Anterior cingulate cortex (tissue), 58 donors: ENCODE results near the gene SIL1.

ENCODE experiments used
- DNase-seq, 58 donors: peaks; one replicate each; lab custom pipeline; 2025; lab: John Stamatoyannopoulos, UW

The SIL1 gene

DNA sequence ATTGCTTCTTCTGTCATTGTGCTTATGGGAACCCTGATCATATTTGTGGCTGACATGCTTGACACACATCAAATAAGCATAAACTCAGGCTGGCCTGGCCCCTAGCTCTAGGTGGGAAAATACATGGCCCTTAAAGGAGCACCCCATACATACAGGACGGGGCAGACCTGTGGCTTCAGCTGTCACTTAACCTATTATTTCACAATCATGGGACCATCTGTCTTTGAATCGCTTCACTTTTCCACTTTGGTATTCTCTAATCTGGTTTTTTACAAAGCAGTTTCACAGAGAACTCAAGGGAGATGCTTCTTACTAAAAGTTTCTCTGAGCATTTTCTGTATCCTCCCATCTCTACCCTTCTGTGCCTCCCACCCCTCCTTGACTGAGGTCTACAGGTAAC is 288.4 kb downstream of the SIL1 start:
- DNase-seq, result no peak

DNA sequence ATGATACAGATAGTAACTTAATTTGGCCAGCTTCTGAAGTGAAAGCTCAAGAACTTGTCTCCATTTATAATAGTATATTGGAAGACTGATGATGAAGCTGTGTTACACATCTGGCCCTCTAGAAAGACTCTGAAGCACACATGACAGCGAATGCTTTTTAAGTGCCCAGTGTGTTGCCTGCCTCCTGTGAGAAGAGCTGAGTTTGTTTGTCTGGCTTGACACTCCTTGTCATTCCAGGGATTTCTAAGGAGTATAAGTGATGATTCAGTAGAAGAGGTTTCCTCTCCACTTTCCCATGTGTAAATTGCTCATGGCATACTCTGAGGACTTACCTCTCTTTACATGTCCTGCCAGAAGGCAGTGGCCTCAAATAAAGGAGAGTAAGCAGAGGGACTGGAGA is 292.6 kb downstream of the SIL1 start:
- no peak for DNase-seq

GRCh38 chr5:138903130-138903775 is 294.9 kb downstream of the SIL1 start:
- DNase-seq, result no peak

DNA sequence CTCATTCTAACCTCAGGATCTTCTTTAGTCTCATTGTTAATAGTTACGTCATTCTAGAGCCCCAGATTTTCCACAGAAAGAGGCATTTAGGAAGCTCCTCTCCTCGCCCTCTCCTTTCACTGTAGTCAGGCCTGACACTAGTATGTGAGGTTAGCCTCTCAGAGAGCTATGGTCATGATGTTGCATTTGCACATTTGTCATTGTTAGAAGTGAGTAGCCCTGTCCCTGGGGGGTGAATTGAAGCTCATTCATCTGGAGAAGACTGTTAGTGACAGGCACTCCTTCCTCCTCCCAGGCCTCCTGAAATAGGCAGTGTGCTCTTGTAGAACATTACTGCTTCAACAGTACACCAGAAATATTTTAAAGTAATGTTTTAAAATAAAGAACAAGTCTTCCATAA is 296.5 kb downstream of the SIL1 start:
- DNase-seq, result peak in 7 of 58 donors; percentile 2 to 47 (median 18)

GRCh38 chr5:138900281-138900965 is 297.7 kb downstream of the SIL1 start:
- DNase-seq, result no peak

- no peak for DNase-seq
Measured at GRCh38 chr5:138898742-138899141, 299.4 kb downstream of the SIL1 start.

- no peak for DNase-seq
Measured at GRCh38 chr5:138898299-138898698, 299.9 kb downstream of the SIL1 start.
